Fibroblast of pulmonary artery (primary cell): Measurements from ENCODE around the gene RBMS2.

Source experiments
- DNase-seq: peaks from one replicate; pipeline ENCODE4 v3.0.0-alpha.2; 2010; ENCODE audit warnings: low read depth
- H3K4me3 ChIP-seq: replicated peaks from 2 replicates; pipeline ENCODE4 v1.5.1; 2011; ENCODE audit warnings: low read depth, mild to moderate bottlenecking, control low read depth, low read length, moderate library complexity
- TF ChIP-seq, protein P1 (sequence below): IDR thresholded peaks from 2 replicates; pipeline ENCODE4 v1.5.1; 2011; ENCODE audit warnings: mild to moderate bottlenecking, control low read depth, low read length, inconsistent platforms; ENCODE audit errors: missing control alignments

The RBMS2 gene

DNA sequence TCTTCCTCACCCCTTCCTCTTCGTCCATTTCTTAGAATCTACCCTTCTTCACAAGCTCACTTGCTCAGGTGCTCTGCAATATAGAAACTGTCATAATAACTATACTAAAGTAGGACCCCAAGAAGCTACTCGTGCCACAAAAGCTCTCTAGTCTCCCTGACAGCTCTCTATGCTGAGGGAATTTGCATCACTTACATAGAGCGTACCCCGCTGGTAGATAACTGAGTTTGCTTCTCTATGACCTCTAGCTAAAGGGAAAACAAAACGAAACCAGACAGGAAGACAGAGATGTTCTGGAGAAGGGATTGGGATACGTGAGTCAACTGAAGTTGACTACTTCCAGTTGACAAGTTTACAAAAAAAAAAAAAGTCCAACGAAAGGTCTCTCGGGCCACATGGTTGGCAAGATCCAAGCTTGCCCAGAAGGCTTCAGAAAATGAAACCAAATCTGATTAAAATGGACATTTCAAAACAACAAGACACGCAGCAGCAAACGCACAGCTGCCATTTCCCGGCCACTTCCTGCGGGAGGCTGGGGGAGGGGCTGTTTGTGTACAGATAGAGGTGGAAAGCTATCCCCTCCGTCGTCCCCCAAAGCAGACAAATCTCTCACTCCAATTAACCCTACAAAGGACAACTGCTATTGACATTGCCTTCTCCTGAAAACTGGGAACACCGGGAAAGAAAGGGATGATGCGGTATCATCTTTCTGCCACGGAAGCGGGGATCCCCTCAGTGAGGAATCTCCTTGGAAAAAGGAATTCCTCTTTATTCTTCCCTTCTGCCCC, 107.2 kb downstream of the RBMS2 start:
- TF ChIP-seq, protein P1, sequence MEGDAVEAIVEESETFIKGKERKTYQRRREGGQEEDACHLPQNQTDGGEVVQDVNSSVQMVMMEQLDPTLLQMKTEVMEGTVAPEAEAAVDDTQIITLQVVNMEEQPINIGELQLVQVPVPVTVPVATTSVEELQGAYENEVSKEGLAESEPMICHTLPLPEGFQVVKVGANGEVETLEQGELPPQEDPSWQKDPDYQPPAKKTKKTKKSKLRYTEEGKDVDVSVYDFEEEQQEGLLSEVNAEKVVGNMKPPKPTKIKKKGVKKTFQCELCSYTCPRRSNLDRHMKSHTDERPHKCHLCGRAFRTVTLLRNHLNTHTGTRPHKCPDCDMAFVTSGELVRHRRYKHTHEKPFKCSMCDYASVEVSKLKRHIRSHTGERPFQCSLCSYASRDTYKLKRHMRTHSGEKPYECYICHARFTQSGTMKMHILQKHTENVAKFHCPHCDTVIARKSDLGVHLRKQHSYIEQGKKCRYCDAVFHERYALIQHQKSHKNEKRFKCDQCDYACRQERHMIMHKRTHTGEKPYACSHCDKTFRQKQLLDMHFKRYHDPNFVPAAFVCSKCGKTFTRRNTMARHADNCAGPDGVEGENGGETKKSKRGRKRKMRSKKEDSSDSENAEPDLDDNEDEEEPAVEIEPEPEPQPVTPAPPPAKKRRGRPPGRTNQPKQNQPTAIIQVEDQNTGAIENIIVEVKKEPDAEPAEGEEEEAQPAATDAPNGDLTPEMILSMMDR, result no peak
- DNase-seq, result peak; percentile 71
- peak overlapping the region; percentile 95 for H3K4me3 ChIP-seq

DNA sequence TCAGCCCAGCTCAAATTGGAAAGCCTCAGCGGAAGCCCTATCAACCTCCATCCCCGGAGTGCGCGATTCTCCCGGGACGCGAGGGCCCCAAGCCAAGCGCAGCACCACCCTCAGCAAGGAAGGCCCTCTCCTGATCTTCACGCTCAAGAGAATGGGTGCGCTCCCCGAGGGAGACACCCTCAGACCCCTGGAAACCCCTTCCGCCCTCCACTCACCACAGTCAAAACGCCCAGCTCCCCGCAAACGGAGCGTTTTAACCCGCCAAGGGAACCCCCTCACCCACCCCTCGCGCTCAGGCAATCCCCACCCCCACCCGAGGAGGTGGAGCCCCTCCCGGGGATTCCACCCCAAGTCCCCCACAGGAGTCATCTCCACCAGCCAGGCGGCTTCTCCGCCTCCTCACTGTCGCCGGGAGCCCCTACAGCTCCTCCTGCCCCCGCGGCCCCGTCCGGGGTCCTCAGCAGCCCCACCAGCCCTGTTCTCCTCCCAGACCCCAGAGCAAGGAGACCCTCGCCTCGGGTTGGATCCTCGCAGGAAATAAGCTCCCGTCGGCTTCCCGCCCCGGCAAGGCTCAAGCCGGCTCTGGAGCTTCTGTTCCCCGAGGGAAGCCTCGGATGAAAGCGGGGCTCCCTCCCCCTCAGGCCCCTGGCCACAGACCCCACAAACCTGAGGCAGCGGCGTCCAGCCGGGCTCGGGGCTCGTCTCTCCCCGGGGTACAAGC, 108.0 kb downstream of the RBMS2 start:
- DNase-seq, result no peak
- H3K4me3 ChIP-seq, result peak overlapping the region; percentile 95
- TF ChIP-seq, protein P1, result no peak

DNA sequence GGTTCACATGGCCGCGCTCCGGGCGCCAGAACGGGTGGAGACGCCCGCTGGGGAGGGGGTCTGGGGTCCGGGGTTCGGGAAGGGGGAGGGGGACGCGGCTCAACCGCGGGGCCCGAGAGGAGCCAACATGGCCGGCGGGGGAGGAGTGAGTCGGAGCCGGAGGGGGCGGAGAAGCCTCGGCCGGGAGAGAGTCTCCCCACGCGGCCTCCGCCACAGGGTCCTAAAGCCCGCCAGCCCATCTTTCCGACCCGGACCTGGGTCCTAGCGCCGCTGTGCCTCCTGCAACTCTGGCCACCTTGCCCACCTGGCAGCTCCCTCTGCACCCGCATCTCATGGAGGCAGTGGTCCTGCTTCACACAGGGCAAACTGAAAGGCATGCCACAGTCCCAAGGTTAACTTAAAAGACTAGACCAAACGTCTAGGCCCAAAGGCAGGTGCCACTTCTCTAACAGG, 108.6 kb downstream of the RBMS2 start, which contains the start of gene BAZ2A:
Gene BAZ2A (minus strand): TSS at position 147 of the 453 bp plus-strand sequence. CDS start 12,796 bp downstream, outside the sequence.
- peak; percentile 79 for DNase-seq
- peak within 1 kb of the TSS; percentile 95 for H3K4me3 ChIP-seq
- TF ChIP-seq, protein P1, result no peak

DNA sequence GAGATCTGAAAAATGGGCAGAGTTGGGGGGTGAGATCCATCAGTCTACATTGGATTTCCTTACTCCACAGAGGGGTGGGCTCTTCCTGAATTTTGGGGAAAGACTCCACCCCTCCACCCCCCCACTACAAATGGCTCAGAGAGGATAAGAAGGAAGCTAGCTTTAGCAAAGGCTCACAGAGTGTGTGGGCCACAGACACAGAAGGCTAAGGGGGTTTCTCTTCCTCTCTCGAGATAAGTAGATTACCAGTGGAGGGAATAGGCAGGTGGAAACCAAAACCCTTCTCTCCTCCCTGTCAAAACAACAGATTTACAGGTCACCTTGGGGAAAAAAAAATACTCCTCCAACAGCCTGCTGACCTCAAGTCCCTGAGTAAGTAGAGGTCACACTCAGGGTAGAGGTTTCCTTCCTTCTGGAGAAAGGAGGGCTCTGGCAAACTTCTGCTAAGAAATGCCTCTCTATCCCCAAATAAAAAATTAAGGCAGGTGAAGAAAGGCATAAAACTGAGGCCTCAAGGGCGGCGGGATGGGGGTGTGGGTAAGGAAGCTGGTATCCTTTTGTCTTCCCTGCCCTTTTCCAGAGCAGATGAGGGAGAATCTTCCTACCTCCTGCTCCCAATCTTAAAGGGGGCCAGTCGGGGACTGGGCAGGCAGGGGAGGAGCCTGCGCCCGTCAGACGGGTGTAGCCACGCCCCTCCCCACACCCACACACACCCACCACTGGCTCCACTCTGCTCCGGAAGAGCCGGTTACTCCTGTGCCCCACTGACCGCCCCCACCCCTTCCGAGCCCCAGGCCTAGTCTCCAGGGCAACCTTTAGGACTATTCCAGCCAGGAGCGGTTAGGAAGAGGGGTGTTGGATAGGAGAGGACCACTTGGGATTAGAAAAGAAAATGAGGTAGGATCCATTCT, 110.4 kb downstream of the RBMS2 start:
- TF ChIP-seq, protein P1, result no peak
- H3K4me3 ChIP-seq, result peak overlapping the region; percentile 82
- peak; percentile 43 for DNase-seq

DNA sequence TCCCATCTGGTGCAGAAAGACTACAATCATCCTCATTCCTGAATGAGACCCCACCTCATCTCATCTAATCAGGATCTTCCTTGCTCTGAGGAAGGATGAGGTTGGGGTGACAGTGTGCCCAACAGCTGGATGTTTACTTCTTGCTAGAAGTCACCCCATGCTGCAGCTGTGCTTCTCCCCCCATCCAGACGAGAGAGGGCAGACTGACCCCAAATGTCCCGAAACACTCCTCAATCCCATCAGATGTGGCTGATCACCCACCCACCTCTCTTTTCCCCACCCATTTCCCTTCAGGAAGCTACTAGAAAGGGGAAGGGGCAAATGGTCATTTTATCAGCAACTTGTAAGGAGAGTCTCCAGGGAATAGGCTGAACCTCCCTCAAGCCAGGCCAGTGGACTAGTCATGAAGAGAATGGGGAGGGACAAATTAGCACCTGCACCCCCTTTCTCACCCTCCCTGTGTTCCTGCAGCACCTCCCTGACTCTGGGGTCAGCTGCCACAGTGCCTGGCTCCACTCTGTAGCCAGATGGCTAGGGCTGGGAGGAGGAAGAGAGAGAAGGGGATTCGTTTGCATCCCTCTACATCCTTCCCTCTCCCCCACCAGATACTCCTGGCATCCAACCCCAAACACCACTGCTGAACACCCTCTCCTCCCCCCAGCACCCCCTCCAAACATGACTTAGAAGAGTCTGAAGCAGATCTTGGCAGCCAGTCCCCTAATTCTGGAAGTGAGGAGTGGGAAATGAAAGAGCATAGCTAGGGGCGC, 111.3 kb downstream of the RBMS2 start:
- TF ChIP-seq, protein P1, result no peak
- peak overlapping the region; percentile 82 for H3K4me3 ChIP-seq
- no peak for DNase-seq
